ENCODE data around the gene UTS2B.
"Not testable (repeated sequence)": the region's sequence is repeated elsewhere in the genome, so short reads cannot be mapped to it uniquely, and the experiment has no call there.

The UTS2B gene

DNA sequence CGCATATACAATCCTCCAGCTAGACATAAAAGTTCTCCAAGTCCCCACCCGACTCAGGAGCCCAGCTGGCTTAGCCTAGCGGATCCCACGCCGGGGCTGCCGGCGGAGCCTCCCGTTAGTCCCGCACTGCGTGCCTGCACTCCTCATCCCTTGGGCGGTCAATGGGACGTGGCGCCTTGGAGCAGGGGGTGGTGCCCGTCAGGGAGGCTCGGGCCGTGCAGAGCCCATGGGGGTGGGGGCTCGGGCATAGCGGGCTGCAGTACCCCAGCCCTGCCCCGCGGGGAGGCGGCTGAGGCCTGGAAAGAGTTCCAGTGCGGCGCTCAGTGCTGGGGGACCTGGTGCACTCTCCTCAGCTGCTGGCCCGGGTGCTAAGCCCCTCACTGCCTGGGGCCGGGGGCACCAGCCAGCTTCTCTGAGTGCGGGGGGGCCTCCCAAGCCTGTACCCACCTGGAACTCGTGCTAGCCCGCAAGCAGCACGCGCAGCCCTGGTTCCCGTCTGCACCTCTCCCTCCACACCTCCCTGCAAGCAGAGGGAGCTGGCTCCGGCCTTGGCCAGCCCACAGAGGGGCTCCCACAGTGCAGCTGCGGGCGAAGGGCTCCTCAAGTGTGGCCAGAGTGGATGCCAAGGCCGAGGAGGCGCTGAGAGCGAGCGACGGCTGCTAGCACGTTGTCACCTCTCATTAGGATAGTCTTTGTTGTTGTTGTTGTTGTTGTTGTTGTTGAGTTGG, 13.3 kb downstream of the UTS2B start:
- no peak for DNase-seq

DNA sequence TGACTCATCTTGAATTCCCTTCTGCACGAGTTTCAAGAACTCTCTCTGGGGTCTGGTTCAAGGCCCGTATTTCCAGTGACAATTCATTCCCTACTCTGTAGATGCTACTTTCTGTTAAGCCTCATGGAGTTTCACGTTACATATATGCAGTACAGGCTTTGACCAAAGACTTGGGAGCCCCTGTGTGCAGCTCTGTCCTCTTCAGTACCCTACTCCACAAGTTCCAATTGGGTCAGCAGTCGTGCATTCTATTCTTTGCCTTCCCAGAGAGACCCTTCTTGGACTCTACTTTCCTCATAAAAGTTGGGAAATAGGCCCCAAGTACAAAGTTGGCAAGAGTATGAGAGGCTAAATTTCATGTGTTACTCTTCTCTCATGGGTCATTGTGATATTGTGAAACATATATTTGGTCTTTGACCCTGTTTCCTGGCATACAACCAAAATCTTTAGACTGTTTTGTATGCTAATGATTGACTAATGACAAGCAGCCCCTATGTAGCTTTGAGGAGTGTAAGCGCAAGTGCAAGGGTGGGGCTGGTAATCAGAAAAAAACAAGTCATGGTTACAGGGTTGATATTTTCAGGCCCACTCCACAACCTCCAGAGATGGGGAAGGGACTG, 16.1 kb downstream of the UTS2B start:
- no peak for DNase-seq

DNA sequence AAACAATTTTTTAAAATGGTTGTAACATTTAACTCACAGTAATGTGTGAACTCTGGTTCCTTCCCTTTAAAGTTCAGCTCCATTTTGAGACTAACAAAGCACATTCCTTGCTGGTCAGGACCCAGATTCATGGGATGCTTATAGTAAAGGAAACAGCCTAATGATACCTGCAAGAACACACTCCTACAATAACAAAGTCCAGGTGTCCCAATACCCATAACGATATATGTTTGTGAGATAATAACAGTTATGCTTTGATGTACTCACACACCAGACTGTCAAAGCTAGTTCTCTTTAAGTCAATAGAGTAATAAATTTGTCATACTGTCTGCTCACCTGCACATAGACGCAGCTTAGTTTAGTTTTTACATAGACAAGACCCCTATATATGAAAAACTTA, 17.0 kb downstream of the UTS2B start:
- DNase-seq: no peak

DNA sequence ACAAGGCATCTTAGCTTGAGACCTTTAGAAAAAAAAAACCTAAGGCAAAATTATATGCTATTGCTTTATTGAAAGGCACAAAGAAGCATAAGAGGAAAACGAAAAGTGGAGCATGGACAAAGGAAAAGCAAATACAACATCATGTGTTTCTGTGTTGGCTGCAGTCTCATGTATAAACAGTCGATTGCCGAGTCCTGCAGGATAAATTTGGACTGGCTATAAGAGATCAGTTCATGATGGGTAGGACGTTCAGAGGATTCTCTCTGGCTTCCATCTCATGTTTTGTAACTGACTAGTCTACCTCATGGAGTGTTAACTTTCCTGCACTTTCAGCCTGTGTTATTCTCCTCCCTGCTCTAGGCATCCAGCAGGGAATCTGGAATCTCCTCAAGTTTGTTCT, 23.0 kb downstream of the UTS2B start:
- no peak for DNase-seq

DNA sequence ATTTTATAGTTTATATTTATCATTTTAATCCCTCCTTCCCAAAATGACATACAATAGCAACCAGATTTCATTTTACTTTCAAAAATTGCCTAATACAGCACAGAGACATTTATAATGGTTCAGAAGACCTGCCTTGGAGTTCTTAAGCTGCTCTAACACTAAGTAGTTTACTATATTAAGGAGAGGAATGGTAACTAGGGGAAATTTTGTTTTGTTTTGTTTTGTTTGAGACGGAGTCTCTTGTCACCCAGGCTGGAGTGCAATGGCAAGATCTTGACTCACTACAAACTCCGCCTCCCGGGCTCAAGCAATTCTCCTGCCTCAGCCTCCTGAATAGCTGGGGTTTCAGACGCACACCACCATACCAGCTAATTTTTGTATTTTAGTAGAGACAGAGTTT, 23.9 kb downstream of the UTS2B start:
- DNase-seq: no peak

DNA sequence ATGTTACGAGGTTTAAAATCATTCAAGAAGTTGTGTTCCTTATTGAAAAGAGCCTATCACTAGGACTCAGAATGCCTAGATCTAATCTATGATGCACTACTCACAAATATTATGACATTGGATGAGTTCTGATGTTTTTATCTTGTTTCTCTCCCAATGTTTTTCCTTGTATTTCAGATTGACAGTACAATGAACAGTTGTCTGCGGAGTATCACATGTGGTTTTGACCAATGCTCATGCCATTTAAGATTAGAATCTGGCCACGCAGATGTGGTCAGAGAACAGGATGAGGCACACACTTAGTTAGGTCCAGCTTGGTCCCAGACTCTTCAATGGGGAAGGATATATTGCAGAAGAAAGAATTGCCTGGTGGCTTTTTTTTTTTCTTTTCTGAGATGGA, 26.7 kb downstream of the UTS2B start:
- no peak for DNase-seq

DNA sequence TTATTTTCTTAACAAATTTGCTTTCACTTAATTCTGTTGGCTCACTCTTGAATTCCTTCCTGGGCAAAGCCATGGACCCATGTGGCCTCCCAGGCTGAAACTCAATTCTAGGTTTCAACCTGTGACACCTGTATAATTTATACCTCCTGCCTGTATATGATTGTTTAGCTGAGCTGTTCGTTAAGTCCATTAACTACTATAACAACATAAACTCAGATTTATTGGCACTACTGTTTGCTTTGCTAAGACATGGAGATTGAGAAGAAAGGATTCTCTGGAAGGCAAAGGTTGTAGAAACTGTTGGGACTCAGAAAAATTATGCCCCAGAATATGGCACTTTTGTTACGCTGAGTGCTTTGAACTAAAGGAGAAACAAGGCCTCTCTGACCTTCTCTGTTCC, 27.9 kb downstream of the UTS2B start:
- no peak for DNase-seq

DNA sequence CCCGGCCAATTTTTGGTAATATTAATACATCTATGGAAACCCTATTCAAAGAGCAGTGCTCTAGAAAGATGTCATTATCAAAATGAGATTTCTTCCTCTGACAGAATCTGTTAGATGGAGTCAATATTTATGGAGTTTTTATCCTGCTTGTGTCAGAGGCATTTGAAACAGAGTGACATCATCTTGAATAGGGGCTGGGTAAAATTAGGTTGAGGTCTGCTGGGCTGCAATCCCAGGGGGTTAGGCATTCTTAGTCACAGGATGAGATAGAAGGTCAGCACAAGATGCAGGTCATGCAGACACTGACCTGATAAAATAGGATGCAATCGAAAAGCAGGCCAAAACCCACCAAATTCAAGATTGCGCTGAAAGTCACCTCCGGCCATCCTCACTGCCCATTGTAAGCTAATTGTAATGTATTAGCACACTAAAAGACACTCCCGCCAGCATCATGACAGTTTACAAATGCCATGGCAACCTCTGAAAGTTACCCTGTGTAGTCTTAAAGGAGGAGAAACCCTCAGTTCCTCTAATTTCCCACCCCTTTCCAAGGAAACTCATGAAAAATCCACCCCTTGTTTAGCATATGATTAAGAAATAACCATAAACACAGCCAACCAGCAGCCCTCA, 28.4 kb downstream of the UTS2B start:
- DNase-seq: no peak

DNA sequence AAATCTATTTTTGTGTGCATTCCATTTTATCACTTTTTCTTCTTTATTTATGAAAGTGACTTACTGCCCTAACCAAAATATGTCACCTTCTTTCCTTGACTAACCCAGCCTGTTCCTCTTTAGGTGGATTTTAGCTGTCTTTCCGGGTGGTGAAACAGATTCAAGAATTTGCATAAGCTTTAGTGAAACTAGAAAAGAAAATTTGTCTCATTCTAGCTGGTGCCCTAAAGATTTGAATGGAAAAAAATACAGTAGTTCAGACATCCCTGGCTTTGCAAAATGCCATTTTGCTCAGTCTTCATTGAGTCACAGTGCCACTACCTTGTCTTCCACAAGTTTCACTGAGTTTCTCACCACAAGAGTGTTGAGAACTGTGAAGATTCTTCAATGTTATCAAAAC, 29.3 kb downstream of the UTS2B start:
- no peak for DNase-seq

DNA sequence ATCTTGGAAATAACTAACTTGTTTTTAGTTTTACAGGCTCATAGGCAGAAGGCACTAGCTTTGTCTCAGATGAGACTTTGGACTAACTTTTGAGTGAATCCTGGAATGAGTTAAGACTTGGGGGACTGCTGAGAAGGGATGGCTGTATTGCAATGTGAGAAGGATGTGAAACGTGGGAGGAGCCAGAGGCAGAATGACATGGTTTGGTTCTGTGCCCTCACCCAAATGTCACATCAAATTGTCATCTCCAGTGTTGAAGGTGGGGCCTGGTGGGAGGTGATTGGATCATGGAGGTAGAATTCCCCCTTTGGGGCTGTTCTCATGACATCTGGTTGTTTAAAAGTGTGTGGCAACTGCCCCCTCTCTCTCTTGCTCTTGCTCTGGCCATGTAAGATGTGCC, 29.9 kb downstream of the UTS2B start:
- DNase-seq: no peak

DNA sequence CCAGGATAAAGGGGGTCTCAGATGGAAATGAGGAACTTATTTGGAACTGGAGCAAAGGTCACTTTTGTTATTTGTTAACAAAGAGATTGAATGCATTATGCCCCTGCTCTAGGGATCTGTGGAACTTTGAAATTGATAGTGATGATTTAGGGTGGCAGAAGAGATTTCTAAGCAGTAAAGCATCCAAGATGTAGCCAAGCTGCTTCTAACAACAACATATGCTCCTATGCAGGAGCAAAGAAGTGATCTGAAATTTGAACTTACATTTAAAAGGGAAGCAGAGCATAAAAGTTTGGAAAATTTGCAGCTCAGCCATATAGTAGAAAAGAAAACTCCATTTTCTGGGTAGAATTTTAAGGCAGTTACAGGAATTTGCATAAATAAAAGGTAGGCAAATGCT, 31.5 kb downstream of the UTS2B start:
- DNase-seq: no peak

DNA sequence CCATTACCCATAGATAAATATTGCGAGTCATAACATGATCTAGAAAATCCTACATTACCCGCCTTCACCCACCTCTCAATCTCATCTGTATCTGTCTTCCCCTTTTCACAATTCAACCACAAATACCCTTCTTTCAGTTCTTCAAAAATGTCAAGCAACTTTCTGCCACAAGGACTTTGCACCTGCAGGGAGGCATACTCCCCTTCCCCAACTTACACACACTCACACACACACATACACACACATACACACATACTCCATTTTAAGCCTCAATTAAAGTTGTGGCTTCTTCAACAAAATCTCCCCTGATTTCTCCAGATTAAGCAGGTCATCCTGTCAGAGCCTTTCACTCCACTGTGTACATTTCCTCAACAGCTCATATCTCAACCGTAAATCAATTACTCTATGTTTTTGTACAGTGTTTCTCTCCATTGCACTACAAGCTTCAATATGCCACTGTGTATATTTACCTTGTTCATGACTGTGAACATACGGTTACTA, 34.2 kb downstream of the UTS2B start:
- no peak for DNase-seq

DNA sequence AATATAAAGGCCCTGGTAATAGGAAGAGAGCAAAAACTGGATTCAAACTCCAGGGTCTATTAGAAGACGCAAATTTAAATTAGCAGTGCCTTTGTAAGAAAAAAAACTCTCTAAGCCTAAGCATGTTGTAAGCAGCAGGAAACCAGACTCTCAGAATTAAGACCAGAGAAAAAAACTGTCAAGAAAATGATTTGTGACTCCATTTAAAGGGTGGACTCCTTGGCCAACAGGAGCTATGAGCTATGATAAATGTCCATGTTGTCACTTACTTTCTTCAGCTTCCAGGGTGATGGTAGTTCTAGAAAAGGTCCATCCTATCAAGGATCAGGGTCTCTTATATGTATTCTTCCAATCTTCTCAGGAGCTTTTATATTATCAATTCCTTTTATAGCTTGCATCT, 36.0 kb downstream of the UTS2B start:
- no peak for DNase-seq

DNA sequence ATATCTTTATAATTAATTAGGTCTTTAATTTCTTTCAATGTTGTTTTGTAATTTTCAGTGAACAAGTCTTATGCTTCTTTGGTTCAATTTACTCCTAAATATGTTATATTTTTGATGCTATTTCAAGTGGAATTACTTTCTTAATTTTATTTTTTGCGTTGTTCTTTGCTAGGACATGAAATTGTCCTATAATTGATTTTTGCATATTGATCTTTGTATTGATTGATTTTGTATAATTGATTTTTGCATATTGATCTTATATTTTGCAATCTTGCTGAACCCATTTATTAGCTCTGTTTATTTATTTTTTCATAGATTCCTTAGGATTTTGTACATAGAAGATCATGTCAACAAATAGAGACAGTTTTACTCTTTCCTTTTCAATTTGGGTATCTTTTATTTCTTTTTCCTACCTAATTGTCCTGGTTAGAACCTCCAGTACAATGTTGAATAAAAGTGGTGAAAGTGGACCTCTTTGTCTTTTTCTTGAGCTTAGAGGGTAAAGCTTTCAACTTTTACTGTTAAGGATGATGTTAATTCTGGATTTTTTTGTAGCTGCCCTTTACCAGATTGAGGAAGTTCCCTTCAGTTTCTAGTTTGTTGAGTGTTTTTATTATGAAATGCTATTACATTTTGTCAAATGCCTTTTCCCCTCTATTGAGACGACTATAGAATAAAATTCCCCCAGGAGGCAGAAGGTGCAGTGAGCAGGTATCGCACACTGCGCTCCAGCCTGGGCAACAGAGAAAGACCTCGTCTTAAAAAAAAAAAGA, 37.9 kb downstream of the UTS2B start:
- DNase-seq: no peak

DNA sequence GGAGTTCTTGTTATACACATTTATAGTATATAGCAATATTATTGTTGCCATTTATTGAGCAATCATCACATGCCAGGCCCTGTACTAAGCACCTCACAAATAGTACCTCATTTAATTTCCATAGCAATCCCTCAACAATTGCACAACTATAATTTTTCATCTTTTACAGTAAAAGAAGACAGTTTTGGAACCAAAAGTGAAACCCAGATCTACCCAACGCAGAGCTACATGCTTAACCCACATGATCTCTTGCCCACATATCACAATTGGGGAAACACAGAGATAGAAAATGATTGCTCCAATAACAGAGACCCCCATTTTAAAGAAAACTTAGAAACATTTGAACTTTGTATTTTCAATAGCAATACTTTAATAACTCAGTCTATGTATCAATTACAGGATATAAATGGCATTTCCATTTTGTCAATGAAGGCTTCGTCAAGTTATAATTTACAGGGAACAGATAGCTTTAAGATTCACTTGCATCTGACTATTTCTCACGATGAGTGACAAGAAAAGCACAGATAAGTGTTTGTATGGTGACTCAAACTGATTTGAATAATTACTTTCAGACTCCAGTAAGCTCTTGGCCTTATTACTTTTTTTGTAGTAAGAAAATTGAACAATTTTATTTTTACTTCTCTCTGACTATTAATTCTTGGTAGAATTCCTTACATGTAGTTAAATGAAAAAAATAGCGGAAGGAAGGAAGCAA, 39.9 kb downstream of the UTS2B start:
- no peak for DNase-seq

DNA sequence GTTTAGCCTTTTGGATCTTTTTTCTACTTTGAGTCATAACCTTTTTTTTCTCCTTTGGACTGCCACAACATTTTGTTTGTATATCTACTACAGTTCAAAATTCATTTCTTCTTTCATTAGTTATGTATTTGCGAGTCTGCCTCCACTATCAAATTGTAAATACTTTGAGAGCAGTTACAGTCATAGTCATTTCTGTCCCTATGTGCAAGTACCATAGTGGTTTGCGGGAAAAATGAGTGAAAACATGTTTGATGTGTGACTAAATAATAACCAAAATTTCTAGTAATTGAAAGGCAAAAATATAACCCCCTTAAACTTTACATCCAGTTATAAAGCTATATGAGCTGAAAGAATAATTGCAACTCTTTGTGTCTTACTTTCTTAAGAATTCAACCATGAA, 46.9 kb downstream of the UTS2B start:
- no peak for DNase-seq

DNA sequence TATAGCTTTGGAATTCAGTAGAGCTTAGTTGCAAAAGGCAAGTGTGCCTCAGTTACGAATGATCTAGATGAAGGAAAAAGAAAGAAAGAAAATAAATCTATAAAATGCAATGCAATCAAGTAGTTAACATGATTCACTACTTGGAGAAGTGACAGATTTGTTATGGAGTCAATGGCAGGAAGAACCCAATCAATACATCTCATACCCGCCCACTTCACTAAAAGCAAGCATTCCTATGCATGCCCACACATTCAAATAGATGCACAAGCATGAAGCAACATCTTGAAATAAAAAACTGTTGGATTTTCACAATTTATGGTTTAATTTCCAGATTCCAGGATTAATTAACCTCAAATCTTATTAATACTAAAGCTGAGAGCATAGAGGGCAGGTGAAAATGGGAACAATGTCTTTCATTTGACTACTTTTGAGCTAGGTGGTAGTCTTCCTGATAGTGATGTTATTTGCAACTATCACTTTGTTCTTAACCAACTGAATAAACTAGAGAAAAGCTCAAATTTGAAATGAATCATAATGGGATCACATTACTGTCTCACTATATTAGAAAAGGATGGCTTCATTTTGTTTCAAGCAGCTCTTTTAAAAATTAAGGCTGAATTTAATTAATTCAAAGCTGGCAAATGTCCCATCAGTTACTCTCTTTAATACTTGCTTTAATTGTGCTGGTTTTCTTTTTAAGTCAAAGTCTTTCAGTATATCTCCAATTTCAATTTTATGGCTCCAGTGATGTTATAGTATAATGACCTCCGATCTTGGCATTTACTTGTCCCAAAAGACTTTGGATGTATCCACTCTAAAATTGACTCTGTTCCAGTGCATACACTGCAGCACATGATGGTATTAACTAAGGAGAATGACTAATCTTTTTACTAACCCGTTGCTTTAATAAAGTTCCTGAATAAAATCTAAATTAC, 47.8 kb downstream of the UTS2B start:
- no peak for DNase-seq

DNA sequence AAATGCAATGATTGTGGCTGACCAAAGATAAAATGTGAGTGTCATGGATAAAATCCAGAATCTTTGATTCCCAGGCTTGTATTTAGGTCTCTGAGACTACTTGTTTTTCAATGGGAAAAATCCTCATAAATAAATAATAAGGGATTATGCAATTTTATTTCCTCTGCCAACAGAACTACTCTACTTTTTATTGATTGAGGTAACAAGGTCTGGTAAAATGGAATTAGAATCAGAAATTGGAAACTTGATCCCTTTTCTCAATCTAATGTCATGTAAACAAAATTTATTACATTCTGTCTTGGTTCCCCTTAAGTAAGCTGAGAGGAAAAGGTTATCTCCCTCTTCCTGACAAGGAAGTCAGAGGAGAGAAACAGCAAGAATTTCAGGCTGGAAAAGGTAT, 49.4 kb downstream of the UTS2B start:
- DNase-seq: no peak

DNA sequence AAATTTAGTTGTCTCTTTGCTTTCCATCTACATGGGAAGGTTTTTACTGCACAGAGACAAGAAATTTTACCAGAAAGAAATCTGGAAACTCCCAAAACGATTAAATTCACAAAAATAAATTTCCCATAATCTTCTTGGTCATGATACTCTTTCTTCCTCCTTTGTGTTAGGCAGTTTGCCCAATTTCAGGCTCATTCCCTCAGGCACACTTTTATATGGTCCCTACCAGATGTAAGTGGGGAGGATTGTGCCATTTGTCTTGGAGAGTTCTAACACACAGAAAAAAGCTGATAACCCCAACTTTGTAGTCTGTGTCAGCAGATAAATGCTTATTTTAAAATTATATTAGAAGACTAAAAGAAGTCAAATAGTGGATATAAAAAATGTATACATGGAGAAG, 50.2 kb downstream of the UTS2B start:
- no peak for DNase-seq

DNA sequence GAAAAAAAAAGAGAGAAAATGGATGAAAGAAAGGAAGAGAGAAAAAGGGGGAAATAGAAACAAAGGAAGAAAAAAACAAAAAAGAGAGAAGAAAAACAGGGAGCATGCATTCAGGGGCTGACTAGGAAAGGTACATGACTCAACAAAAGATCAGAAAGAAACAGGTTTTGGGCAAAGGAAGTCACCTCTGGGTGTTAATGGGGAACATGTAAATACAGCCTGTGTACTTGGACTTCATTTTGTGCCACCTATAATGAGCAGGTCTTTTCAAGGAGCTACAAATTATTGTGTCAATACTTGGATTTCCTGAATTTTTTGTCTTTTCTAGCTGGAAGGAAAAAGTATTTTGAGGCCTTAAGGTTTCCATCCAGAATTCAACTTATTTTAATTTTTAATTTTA, 54.6 kb downstream of the UTS2B start:
- DNase-seq: no peak

DNA sequence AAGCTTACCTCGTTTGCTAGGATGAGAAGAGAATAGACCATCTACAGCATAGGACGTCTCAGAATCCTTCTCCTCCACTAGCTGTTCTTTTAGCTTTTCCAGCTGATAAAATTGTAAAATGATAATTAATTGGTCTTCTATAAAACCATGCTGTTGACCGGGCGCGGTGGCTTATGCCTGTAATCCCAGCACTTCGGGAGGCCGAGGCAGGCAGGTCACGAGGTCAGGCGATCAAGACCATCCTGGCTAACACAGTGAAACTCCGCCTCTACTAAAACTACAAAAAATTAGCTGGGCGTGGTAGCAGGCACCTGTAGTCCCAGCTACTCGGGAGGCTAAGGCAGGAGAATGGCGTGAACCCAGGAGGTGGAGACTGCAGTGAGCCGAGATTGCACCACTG, 55.1 kb downstream of the UTS2B start:
- not testable (repeated sequence) for DNase-seq

Measured in activated CD4-positive, CD25-positive, alpha-beta regulatory T cell treated with anti-CD3 and anti-CD28 coated beads, Interleukin-2, amount 50 U/mL, for 72 hours (primary cell).